Pons (tissue), 1 donor: ENCODE measurements around the gene GPR171.

ENCODE experiments used
- DNase-seq: peaks from one replicate; pipeline ENCODE4 v3.0.0-alpha.2; 2016; ENCODE audit warnings: low spot score

Gene GPR171

DNA sequence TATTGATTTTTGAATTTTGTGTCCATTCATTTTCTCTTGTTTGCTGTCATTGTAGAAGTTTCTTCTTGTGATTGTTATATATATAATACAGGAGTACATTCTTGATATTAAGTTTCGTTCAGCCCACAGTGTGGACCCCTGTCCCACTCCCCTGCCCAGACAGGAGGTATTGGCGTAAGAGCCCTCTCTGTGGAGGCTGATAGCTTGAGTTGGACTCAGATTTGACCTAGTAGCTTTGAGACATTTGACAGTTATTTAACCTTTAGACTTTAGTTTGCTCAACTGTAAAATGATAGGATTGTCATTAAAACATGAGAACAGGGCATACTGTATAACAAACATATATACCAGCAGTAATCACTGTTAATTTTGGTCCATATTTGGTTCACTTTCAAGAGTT, 27.1 kb downstream of the GPR171 start:
- DNase-seq: no peak

DNA sequence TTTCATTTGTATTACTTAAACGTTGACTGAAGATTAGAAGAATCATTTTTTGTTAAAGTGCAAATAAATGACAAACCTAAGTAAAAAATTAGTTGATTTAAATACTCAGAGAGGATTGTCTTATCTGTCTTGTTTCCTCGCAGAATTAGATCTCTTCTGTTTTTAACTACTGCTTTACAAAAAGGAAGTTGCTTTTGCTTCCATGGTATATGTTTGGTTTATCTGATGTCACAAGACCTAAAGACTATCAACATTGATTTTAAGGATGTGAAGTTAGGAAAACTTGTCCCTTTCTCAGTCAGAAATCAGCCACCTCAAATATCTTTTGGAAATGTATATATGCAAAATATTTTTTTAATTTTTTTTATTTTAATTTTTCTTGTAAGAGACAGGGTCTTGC, 28.7 kb downstream of the GPR171 start:
- DNase-seq: no peak

- peak; percentile 39 for DNase-seq
Measured at GRCh38 chr3:151171145-151171757, 31.8 kb downstream of the GPR171 start.

- peak; percentile 76 for DNase-seq
Measured at GRCh38 chr3:151169948-151170679, 32.9 kb downstream of the GPR171 start.

GRCh38 chr3:151169262-151169947, 33.6 kb downstream of the GPR171 start:
- peak; percentile 43 for DNase-seq

DNA sequence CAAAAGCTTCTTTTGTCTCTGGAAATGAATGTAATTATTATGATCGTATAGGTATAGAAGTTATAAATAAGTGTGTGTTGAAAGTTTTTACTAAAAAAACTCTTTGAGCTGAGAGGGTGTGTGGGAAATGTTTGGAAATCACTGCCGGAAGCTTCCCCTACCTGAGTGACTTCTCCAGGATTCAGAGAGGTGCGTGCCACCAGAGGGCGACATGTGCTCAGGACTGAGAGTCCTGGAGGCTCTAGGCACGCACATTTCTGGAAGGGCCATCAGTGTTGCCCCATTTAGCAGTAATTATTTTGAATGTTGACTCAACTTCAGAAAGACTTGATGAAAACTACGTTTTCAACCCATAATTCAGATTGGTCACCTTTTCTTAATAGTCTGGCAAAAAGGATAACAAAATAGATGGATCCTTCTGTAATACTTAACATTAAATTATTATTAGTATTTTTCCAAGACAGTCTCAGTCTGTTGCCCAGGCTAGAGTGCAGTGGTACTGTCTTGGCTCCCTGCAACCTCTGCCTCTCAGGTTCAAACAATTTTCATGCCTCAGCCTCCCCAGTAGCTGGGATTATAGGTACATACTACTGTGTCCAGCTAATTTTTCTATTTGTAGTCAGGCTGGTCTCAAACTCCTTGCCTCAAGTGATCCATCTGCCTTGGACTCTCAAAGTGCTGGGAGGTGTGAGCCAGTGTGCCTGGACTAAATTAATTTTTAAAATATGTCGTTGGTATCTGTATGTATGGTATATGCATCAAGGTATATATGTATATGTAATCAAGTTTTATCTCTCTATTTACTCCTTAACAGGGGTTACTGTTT, 34.5 kb downstream of the GPR171 start:
- DNase-seq: peak; percentile 62

DNA sequence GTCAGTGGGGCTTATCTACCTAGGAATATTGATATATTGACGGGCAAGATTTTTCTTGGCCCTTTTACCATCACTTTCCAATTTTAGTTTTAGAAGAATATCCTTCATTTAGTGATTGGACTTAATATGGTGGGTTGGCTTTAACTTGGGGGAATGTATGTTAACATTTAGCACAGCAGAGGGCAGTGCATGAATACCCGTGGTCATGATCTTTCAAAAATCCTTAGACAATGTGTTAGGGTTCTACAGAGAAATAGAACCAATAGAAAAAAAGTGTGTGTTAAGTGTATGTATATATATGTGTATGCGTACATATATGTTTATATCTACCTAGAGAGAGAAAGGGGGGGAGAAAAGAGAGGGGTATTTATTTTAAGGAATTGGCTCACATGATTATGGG, 36.9 kb downstream of the GPR171 start:
- no peak for DNase-seq

DNA sequence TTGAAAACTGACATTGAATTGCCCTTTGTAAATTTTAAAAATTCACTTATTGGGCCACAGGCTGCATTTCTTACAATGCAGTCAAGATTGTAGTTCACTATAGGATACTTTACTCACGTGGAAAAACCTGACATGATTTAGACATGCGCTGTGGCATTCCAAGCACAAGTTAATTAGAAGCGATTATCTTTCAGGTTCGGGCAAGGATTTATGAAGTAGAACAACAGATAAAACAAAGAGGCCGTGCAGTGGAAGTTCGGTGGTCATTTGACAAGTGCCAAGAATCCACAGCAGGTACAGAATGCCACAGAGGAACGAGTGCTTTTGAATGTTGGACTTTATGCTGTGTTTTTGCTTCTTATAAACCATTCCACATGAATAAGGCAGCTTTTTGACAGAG, 37.8 kb downstream of the GPR171 start:
- DNase-seq: no peak

GRCh38 chr3:151159806-151160205, 43.2 kb downstream of the GPR171 start:
- no peak for DNase-seq

DNA sequence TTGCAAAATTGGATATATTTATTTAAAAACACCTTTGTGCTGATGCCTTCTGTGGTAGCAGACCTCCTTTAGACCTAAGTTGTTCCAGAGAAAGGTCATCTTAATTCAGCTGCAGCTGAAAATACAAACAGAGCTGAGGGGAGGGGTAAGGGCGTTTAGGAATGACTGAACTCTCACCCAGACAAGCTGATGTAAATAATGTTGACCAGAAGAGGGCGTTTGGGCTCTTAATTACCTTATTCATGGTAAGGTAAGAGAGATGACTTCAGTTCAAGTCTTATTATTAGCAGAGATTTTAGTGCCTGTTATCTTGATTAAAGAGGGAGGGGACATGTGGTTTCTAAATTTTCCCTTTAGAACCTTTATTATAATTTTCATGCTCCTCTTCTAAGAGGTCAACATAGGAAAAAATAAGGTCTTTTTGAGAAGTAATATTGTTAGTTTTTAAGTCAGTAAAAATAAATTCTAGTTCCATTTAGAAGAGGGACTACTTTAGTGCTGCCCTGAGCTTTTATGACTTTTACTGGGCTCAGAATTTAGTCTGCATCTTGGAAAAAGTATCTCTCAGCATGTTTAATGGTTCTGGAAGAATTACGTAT, 46.3 kb downstream of the GPR171 start:
- peak; percentile 56 for DNase-seq

DNA sequence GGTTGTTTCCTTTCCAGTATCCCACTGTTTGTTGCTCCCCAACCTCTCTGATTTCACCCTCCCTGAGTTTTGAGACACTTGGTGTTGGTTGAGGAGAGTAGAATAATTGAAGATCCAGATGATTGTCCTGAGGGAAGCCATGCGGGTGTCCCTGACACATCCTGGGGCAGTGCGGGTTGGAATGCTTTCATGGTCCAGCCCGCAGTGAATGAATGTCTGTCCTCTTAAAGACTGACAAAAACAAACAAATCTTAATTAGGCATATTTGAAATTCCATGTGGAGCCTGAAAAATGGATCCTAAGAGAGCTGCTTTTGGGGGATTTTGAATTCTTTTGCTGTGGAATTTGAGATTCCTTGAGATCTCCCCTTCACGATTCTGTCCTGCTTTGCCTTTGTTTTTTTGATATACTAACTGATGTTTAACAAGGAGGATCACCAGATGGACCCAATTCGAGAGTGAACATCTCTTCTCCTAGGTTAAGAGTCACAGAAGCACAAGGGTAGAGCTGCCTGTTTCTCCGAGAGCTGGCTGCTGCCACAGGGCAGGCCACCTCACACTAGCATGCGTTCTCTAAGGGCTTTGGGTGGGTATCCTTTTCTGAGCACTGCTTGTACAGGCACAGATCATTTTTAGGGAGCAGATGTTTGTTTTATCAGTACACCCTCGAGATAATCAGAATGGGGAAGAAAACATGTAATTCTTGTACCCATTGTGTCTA, 47.4 kb downstream of the GPR171 start:
- no peak for DNase-seq

- no peak for DNase-seq
Measured at GRCh38 chr3:151154566-151154965, 48.5 kb downstream of the GPR171 start.

DNA sequence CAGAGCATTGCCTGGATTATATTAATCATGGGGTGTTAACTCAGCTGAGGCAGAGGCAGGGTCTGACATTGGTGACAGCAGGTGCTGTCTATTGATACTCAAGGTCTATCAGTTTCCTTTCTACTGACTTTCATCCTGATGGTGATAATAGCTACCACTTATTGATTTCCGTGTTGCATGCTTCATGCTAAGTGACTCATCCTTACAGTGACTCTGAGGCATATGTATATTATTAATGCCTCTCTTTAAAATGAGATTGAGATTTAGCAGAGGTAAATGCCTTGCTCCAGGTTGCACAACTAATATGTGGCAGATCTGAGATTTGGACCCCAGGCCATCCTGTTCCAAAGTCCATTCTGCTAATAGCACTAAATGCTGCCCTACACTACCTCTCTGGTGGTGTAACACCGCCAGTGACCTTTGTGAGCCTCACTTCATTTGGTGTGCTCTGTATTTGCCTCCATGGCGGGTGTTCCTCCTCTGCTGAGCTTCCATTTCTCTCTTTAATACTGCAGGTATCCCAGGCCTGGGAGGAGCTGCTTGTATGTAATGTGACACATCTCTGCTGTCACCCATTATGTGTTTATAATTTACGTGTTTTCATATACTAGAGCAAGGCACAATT, 50.4 kb downstream of the GPR171 start:
- DNase-seq: no peak
